GM21786 (cell line): ENCODE data around the gene ACADL.

Experiments
- ATAC-seq: cut with Tn5 transposase; IDR thresholded peaks from one replicate; pipeline ENCODE4 v1.9.1; 2021; ENCODE audit not compliant: unreplicated experiment

Gene ACADL

GRCh38 chr2:210170446-210171303, 54.6 kb downstream of the ACADL start:
- peak; percentile 64 for ATAC-seq

GRCh38 chr2:210170196-210170445, 55.1 kb downstream of the ACADL start:
- no peak for ATAC-seq

GRCh38 chr2:210169516-210170195, 55.6 kb downstream of the ACADL start:
- peak; percentile 29 for ATAC-seq

GRCh38 chr2:210167227-210167626, 58.0 kb downstream of the ACADL start:
- no peak for ATAC-seq

- ATAC-seq: no peak
Measured at GRCh38 chr2:210162466-210163124, 62.7 kb downstream of the ACADL start.

- no peak for ATAC-seq
Measured at GRCh38 chr2:210159059-210159458, 66.2 kb downstream of the ACADL start.

GRCh38 chr2:210158236-210158635, 67.0 kb downstream of the ACADL start:
- ATAC-seq: no peak

- ATAC-seq: no peak
Measured at GRCh38 chr2:210157526-210157925, 67.7 kb downstream of the ACADL start.

GRCh38 chr2:210147614-210148013, 77.6 kb downstream of the ACADL start:
- no peak for ATAC-seq
